ENCODE measurements around the gene STRN4. TPM values are rescaled to one million over a fixed set of nuclear protein-coding genes. Genes with fewer than 3 reads are reported as not detected.

STRN4 gene

DNA sequence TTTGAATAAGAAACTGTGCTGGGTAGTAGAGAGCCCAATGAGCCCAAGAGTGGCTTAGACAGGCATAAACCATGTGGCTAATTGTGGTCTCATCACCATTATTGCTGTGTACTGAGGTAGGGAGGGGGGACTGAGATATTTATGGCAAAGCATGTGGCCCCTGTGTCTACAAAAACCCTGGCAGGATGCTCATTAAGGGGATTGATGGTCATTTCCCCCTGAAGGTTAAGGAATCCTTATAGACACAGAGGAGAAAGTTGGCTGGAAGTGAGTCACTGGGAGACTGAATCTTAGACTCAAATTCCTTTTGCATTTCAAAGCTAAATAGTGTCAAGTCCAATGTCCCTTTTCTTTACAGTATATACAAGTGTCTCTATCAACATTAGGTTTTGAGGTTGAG is 75.4 kb downstream of the STRN4 start:
- H3K4me1 ChIP-seq (ENCODE audit: control insufficient read depth, insufficient read depth, low read depth, low read length), result peaks cover 2% of the 10 kb centered on the region
- H2BK120ac ChIP-seq (ENCODE audit: low read depth, low read length), result no peak overlapping the region
- H4K8ac ChIP-seq (ENCODE audit: low read length), result no peak overlapping the region
- peaks cover 2% of the 10 kb centered on the region for H3K79me1 ChIP-seq (replicated peaks; ENCODE audit: low read length, poor library complexity, severe bottlenecking)
- H3K27ac ChIP-seq (ENCODE audit: low read length, poor library complexity, severe bottlenecking), result no peak overlapping the region
- no peak overlapping the region for H2BK12ac ChIP-seq (ENCODE audit: low read length in 2 of 2)
- no peak overlapping the region for H2BK15ac ChIP-seq (ENCODE audit: low read depth, poor library complexity, severe bottlenecking)
- H2AFZ ChIP-seq (ENCODE audit: low read depth, low read length), result no peak overlapping the region
- H3K23ac ChIP-seq (ENCODE audit: low read length in 2 of 2), result no peak overlapping the region
- no peak overlapping the region for H3K4me2 ChIP-seq (ENCODE audit: low read length, poor library complexity, severe bottlenecking)
- H3K9ac ChIP-seq (ENCODE audit: low read length), result no peak overlapping the region
- no peak overlapping the region for H2AK5ac ChIP-seq (ENCODE audit: low read length, severe bottlenecking)
- no peaks in the 10 kb centered on the region for H3K27me3 ChIP-seq (ENCODE audit: control insufficient read depth in 1 of 2, insufficient read depth in 1 of 2, low read length in 2 of 2)
- H3K14ac ChIP-seq (ENCODE audit: low read length in 2 of 2), result no peak overlapping the region
- H3K18ac ChIP-seq (ENCODE audit: low read depth in 1 of 2, low read length in 2 of 2), result no peak overlapping the region
- no peak overlapping the region for H3K4me3 ChIP-seq (ENCODE audit: insufficient read depth in 1 of 2, low read depth in 1 of 2, low read length in 2 of 2)
- H3K4ac ChIP-seq (ENCODE audit: low read depth in 1 of 2, low read length in 2 of 2), result no peak overlapping the region
- H2BK5ac ChIP-seq (ENCODE audit: low read depth, low read length, poor library complexity, severe bottlenecking), result no peak overlapping the region
- H3K9me3 ChIP-seq (ENCODE audit: control insufficient read depth, low read length), result no peaks in the 10 kb centered on the region
- DNase-seq, result peak; percentile 46
- H4K91ac ChIP-seq (ENCODE audit: low read length), result no peak overlapping the region
- peaks cover 27 to 29% of the 10 kb centered on the region in 2 experiments for H3K36me3 ChIP-seq (ENCODE audit: control insufficient read depth in 1 of 2, insufficient read depth in 2 of 2, low read depth in 1 of 2, low read length in 2 of 2)

Small RNA genes lying within 50 kb of the gene (small RNA-seq; reads per million reads assigned to genes)
- gene MIR320E (ENCODE audit: low read depth) (1.2 reads per million), gene RF00019 (ENCODE audit: low read depth) (not detected), gene RN7SL364P (ENCODE audit: low read depth) (not detected)
